DOHH2 (cell line): Measurements from ENCODE around the gene PAK1.

Experiments used
- H3F3A ChIP-seq: fragments of 200-600 bp; sonication (generic), shearing (Covaris generic); 2 replicates; pipeline ENCODE4 v1.6.0; 2016; ENCODE audit warnings: antibody characterized with exemption, mild to moderate bottlenecking; ENCODE audit not compliant: control insufficient read depth, insufficient read depth
- H3K27ac ChIP-seq: fragments of 200-600 bp; sonication (generic); 2 replicates; pipeline ENCODE4 v1.5.1; 2014; ENCODE audit warnings: low read depth, mild to moderate bottlenecking, low read length, moderate library complexity
- H3K27me3 ChIP-seq: fragments of 200-600 bp; sonication (generic); 2 replicates; pipeline ENCODE4 v1.6.1; 2014; ENCODE audit warnings: mild to moderate bottlenecking, low read length, mixed read lengths; ENCODE audit not compliant: control insufficient read depth
- H3K36me3 ChIP-seq: fragments of 200-600 bp; sonication (generic); 2 replicates; pipeline ENCODE4 v1.6.1; 2014; ENCODE audit warnings: mild to moderate bottlenecking, low read length, moderate library complexity, mixed read lengths; ENCODE audit not compliant: control insufficient read depth
- H3K4me1 ChIP-seq: fragments of 200-600 bp; sonication (generic); 2 replicates; pipeline ENCODE4 v1.6.1; 2014; ENCODE audit warnings: mild to moderate bottlenecking, low read length, mixed read lengths; ENCODE audit not compliant: control insufficient read depth
- H3K4me2 ChIP-seq: fragments of 200-600 bp; sonication (generic); 2 replicates; pipeline ENCODE4 v1.6.0; 2014; ENCODE audit warnings: mild to moderate bottlenecking, low read length, moderate library complexity
- H3K4me3 ChIP-seq: fragments of 200-600 bp; sonication (generic); 2 replicates; pipeline ENCODE4 v1.5.1; 2014; ENCODE audit warnings: mild to moderate bottlenecking, low read length, mixed read lengths
- H3K79me2 ChIP-seq: fragments of 200-600 bp; sonication (generic); 2 replicates; pipeline ENCODE4 v1.6.1; 2014; ENCODE audit warnings: mild to moderate bottlenecking, low read length, mixed read lengths; ENCODE audit not compliant: control insufficient read depth
- H3K9me2 ChIP-seq: fragments of 200-600 bp; sonication (generic); replicated peaks from 2 replicates; pipeline ENCODE4 v1.6.1; 2014; ENCODE audit warnings: mild to moderate bottlenecking, low read length, mixed read lengths; ENCODE audit not compliant: control insufficient read depth
- H3K9me3 ChIP-seq: fragments of 200-600 bp; sonication (generic); 2 replicates; pipeline ENCODE4 v1.6.1; 2014; ENCODE audit warnings: antibody characterized with exemption, low read length, mixed read lengths; ENCODE audit not compliant: control insufficient read depth, insufficient read depth
- H4K20me1 ChIP-seq: fragments of 200-600 bp; sonication (generic); 2 replicates; pipeline ENCODE4 v1.6.0; 2014; ENCODE audit warnings: low read depth, mild to moderate bottlenecking, antibody characterized with exemption, low read length, moderate library complexity; ENCODE audit not compliant: control insufficient read depth, insufficient read depth
- EZH2phosphoT487 ChIP-seq: fragments of 200-600 bp; sonication (generic); IDR thresholded peaks from 2 replicates; pipeline ENCODE4 v1.6.1; 2017; ENCODE audit warnings: borderline replicate concordance, mild to moderate bottlenecking, antibody characterized with exemption, low read length, moderate library complexity, mixed read lengths
- TF ChIP-seq, protein P1 (sequence below): fragments of 200-600 bp; sonication (generic); IDR thresholded peaks from one replicate; pipeline ENCODE4 v1.5.1; 2014; ENCODE audit warnings: antibody characterized with exemption, mild to moderate bottlenecking, low read depth, low read length; ENCODE audit not compliant: poor library complexity, severe bottlenecking

Gene PAK1

DNA sequence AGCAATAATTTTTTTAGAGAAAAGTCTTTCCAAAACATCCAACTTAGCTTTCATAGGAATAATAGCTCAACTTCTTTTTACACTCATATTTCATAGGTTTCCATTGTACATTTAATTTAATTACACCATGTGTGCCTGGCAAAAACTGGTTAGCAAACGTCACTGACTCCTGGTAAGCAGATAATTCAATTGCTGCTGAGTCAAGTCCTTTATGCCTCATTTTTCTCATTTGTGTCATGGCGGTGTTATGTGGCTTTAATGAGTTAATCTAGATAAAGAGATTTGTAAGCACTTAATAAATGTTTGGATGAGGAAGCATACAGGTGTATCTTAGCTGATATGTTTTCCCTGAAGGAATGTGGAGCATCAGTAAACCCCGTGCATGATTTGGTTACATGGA lies 41.2 kb upstream of the PAK1 start:
- Histone ChIP-seq H3K27me3 (peaks cover 18% of the 10 kb centered on the region), H3F3A (no peaks in the 10 kb centered on the region), H3K4me2 (no peak overlapping the region), H3K9me2 (no peaks in the 10 kb centered on the region), H3K36me3 (no peaks in the 10 kb centered on the region), H4K20me1 (no peaks in the 10 kb centered on the region), H3K9me3 (no peaks in the 10 kb centered on the region), H3K79me2 (no peaks in the 10 kb centered on the region), H3K4me3 (no peak overlapping the region), H3K27ac (no peak overlapping the region), H3K4me1 (no peaks in the 10 kb centered on the region)
- TF ChIP-seq EZH2phosphoT487: no peak
- TF ChIP-seq, protein P1, sequence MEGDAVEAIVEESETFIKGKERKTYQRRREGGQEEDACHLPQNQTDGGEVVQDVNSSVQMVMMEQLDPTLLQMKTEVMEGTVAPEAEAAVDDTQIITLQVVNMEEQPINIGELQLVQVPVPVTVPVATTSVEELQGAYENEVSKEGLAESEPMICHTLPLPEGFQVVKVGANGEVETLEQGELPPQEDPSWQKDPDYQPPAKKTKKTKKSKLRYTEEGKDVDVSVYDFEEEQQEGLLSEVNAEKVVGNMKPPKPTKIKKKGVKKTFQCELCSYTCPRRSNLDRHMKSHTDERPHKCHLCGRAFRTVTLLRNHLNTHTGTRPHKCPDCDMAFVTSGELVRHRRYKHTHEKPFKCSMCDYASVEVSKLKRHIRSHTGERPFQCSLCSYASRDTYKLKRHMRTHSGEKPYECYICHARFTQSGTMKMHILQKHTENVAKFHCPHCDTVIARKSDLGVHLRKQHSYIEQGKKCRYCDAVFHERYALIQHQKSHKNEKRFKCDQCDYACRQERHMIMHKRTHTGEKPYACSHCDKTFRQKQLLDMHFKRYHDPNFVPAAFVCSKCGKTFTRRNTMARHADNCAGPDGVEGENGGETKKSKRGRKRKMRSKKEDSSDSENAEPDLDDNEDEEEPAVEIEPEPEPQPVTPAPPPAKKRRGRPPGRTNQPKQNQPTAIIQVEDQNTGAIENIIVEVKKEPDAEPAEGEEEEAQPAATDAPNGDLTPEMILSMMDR: no peak

DNA sequence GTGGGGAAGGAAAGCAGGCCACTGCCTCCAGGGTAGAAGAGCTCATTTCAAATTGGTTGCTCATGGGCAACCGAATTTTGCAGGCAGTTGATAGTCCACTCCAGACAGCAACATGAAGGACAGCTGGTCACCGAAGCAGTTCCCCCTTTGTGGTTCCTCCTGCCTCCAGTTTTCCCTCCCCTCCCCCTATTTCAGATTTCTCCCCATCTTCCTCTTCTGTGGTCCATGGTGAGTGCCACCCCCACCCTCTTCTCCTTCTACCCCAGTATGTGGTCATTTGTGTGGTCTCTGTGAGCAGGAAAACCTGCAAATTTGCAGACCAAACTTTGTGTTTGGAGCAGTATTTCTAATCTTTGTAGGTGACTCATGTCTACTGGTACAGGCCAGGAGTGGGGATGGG lies 38.2 kb upstream of the PAK1 start:
- Histone ChIP-seq H3K27ac (no peak overlapping the region), H4K20me1 (no peaks in the 10 kb centered on the region), H3K9me2 (no peaks in the 10 kb centered on the region), H3K36me3 (no peaks in the 10 kb centered on the region), H3K79me2 (no peaks in the 10 kb centered on the region), H3F3A (no peaks in the 10 kb centered on the region), H3K27me3 (peaks cover 9% of the 10 kb centered on the region), H3K9me3 (no peaks in the 10 kb centered on the region), H3K4me1 (no peaks in the 10 kb centered on the region), H3K4me3 (no peak overlapping the region), H3K4me2 (no peak overlapping the region)
- no peak for TF ChIP-seq EZH2phosphoT487
- TF ChIP-seq, protein P1: no peak

- no peaks in the 10 kb centered on the region for H3K9me3 ChIP-seq
- H3K4me3 ChIP-seq: no peak overlapping the region
- H3K36me3 ChIP-seq: no peaks in the 10 kb centered on the region
- no peak overlapping the region for H3K27ac ChIP-seq
- no peaks in the 10 kb centered on the region for H3K79me2 ChIP-seq
- TF ChIP-seq EZH2phosphoT487: no peak
- TF ChIP-seq, protein P1: no peak
- H4K20me1 ChIP-seq: no peaks in the 10 kb centered on the region
- no peak overlapping the region for H3K4me2 ChIP-seq
- no peaks in the 10 kb centered on the region for H3K9me2 ChIP-seq
- no peaks in the 10 kb centered on the region for H3F3A ChIP-seq
- H3K4me1 ChIP-seq: no peaks in the 10 kb centered on the region
- H3K27me3 ChIP-seq: peaks cover 8% of the 10 kb centered on the region
These were observed 37.0 kb upstream of the PAK1 start for GRCh38 chr11:77510851-77511250.

DNA sequence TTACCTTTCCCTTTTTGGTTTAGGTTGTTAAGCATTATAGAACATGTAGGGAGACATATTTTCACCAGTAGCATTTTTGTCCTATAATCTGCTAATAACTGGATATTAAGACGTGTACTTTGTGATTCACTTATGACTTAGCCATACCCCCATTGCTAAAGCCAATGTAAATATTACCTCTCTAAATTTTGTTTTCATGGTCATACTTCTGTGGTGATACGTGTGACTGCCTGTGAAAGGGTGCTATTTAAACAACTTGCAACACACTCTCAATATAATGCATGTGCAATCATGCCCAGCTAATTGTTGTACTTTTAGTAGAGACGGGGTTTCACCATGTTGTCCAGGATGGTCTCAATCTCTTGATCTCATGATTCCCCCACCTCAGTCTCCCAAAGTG lies 36.2 kb upstream of the PAK1 start:
- no peak overlapping the region for H3K4me2 ChIP-seq
- H3K27ac ChIP-seq: no peak overlapping the region
- H3K4me1 ChIP-seq: no peaks in the 10 kb centered on the region
- no peaks in the 10 kb centered on the region for H3K36me3 ChIP-seq
- no peaks in the 10 kb centered on the region for H4K20me1 ChIP-seq
- TF ChIP-seq, protein P1: no peak
- TF ChIP-seq EZH2phosphoT487: no peak
- no peaks in the 10 kb centered on the region for H3F3A ChIP-seq
- peaks cover 6% of the 10 kb centered on the region for H3K27me3 ChIP-seq
- no peaks in the 10 kb centered on the region for H3K79me2 ChIP-seq
- no peaks in the 10 kb centered on the region for H3K9me3 ChIP-seq
- no peaks in the 10 kb centered on the region for H3K9me2 ChIP-seq
- no peak overlapping the region for H3K4me3 ChIP-seq
